ENCODE measurements around the gene SMAD1. TPM values are rescaled to one million over a fixed set of nuclear protein-coding genes. Genes with fewer than 3 reads are reported as not detected.

SMAD1 gene
- polyA plus RNA-seq, 1 of the 3 experiments (the other 2 are of a cell fraction): 46.0 TPM

GRCh38 chr4:145489556-145489955, 7.9 kb downstream of the SMAD1 start (continued):
- no peak for TF ChIP-seq ZBTB33 (IDR thresholded peaks at IDR 0.05; ENCODE audit: borderline replicate concordance, low read depth)

- Histone ChIP-seq H3K9me3 (no peaks in the 10 kb centered on the region), H3F3A (replicated peaks; ENCODE audit: insufficient read depth) (no peaks in the 10 kb centered on the region), H2AFZ (ENCODE audit: low read depth) (no peak overlapping the region), H3K9ac (no peak overlapping the region), H3K79me2 (ENCODE audit: insufficient read depth) (peaks cover 79% of the 10 kb centered on the region), H3K36me3 (replicated peaks in 1 of 2; ENCODE audit: control insufficient read depth in 1 of 2, insufficient read depth in 2 of 2, low read length in 1 of 2) (no peaks in the 10 kb centered on the region), H3K27ac (ENCODE audit: low read depth in 2 of 2, low read length in 1 of 2) (peak overlapping the region in 1 of 2 experiments; percentile 60; a peak in 1 of 4 replicates), H4K20me1 (ENCODE audit: insufficient read depth) (peaks cover 33% of the 10 kb centered on the region), H3K9me2 (no peaks in the 10 kb centered on the region), H3K27me3 (ENCODE audit: insufficient read depth) (no peaks in the 10 kb centered on the region), H3K4me2 (no peak overlapping the region), H3K4me3 (ENCODE audit: low read depth in 2 of 2, low read length in 1 of 2) (no peak overlapping the region), H3K4me1 (ENCODE audit: control insufficient read depth in 1 of 2, insufficient read depth in 2 of 2, low read depth in 1 of 2, low read length in 1 of 2) (peaks cover 2 to 7% of the 10 kb centered on the region in 2 experiments; a peak in 3 of 4 replicates)
- DNase-seq: no peak
- 100% methylated on average over 1 of the region's 1 CpG for WGBS (ENCODE audit: low lambda C conversion rate)
- CTCF ChIA-PET: no interaction called here
- POLR2A ChIA-PET: no interaction called here
- TF ChIP-seq SIN3A (IDR thresholded peaks at IDR 0.05; ENCODE audit: borderline replicate concordance, low read depth, low read length): no peak
- no peak for TF ChIP-seq RXRA (IDR thresholded peaks at IDR 0.05; ENCODE audit: borderline replicate concordance, low read depth)
- TF ChIP-seq FOXM1 (IDR thresholded peaks at IDR 0.05; ENCODE audit: low read depth): no peak
- TF ChIP-seq RFX5 (IDR thresholded peaks at IDR 0.05; ENCODE audit: low read length): no peak
- no peak for TF ChIP-seq RAD21 (IDR thresholded peaks at IDR 0.05; ENCODE audit: low read length)
- no peak for TF ChIP-seq CTCF (IDR thresholded peaks at IDR 0.05)
- TF ChIP-seq TCF12 (IDR thresholded peaks at IDR 0.05): no peak
- no peak for TF ChIP-seq MEF2A (IDR thresholded peaks at IDR 0.05; ENCODE audit: borderline replicate concordance, low read depth)
- TF ChIP-seq SMC3 (IDR thresholded peaks at IDR 0.05; ENCODE audit: low read depth, low read length): no peak
- TF ChIP-seq YY1 (IDR thresholded peaks at IDR 0.05; ENCODE audit: low read depth): no peak
- TF ChIP-seq NFIC (IDR thresholded peaks at IDR 0.05; ENCODE audit: borderline replicate concordance): no peak
- TF ChIP-seq REST (IDR thresholded peaks at IDR 0.05; ENCODE audit: low read depth, low read length): no peak
- no peak for TF ChIP-seq ELF1 (IDR thresholded peaks at IDR 0.05)
- no peak for TF ChIP-seq CHD2 (IDR thresholded peaks at IDR 0.05; ENCODE audit: low read length, partially characterized antibody)
- no peak for TF ChIP-seq MXI1 (IDR thresholded peaks at IDR 0.05; ENCODE audit: low read depth, low read length)
- TF ChIP-seq ZBTB33 (IDR thresholded peaks at IDR 0.05; ENCODE audit: borderline replicate concordance, low read depth): no peak
- TF ChIP-seq JUND (IDR thresholded peaks at IDR 0.05): no peak
- TF ChIP-seq PBX3 (IDR thresholded peaks at IDR 0.05): no peak
- no peak for TF ChIP-seq MAX (IDR thresholded peaks at IDR 0.05; ENCODE audit: low read depth)
These were observed 8.7 kb downstream of the SMAD1 start for GRCh38 chr4:145490361-145490760.

Measured in SK-N-SH (cell line).